Coronary artery (tissue), 2 donors: ENCODE measurements around the gene SSBP4.
"Not testable (repeated sequence)": the region's sequence is repeated elsewhere in the genome, so short reads cannot be mapped to it uniquely, and the experiment has no call there.

ENCODE experiments used
- DNase-seq: peaks from one replicate; pipeline ENCODE4 v3.0.0-alpha.2; 2017; ENCODE audit warnings: low spot score
- H3K27ac ChIP-seq, 2 donors: fragments of 200-600 bp; sonication (generic); one replicate each; pipeline ENCODE4 v1.5.1; 2016 to 2019
- H3K4me3 ChIP-seq: fragments of 200-600 bp; sonication (generic); 2 replicates; pipeline ENCODE4 v1.5.1; 2016; ENCODE audit warnings: mild to moderate bottlenecking, moderate library complexity
- TF ChIP-seq, protein P1 (sequence below): fragments of 200-600 bp; sonication (generic); IDR thresholded peaks from one replicate; pipeline ENCODE4 v1.5.1; 2019; ENCODE audit warnings: antibody characterized with exemption

Gene SSBP4

DNA sequence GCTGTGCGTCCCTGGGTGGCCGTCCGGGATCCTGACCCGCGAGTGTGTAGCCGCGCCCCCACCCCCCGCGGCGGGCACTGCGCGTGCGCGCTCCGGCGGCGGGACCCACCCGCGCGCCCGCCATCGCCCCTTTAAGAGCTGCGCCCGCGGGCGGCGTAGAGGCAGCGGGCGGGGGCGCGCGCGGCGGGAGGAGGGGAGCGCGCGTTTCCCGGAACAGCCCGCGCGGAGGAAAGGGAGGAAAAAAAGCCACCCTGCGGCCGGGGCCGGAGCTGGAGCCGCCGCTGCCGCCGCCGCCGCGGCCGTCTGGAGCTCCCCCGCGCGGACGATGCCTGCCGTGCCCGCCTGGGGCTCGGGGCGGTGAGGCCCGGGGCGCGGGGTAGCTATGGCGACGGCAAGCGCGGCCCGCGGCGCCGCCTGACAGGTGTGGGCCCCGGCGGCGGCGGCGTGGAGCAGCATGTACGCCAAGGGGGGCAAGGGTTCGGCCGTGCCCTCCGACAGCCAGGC lies at the start of gene SSBP4:
SSBP4 (plus strand) TSS at position 204 of the 504 bp plus-strand sequence; CDS start at position 455, 251 bp downstream.
- TF ChIP-seq, protein P1, sequence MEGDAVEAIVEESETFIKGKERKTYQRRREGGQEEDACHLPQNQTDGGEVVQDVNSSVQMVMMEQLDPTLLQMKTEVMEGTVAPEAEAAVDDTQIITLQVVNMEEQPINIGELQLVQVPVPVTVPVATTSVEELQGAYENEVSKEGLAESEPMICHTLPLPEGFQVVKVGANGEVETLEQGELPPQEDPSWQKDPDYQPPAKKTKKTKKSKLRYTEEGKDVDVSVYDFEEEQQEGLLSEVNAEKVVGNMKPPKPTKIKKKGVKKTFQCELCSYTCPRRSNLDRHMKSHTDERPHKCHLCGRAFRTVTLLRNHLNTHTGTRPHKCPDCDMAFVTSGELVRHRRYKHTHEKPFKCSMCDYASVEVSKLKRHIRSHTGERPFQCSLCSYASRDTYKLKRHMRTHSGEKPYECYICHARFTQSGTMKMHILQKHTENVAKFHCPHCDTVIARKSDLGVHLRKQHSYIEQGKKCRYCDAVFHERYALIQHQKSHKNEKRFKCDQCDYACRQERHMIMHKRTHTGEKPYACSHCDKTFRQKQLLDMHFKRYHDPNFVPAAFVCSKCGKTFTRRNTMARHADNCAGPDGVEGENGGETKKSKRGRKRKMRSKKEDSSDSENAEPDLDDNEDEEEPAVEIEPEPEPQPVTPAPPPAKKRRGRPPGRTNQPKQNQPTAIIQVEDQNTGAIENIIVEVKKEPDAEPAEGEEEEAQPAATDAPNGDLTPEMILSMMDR: no peak
- DNase-seq: no peak
- H3K27ac ChIP-seq: peak within 1 kb of the TSS; percentile 96 to 97
- H3K4me3 ChIP-seq: peak within 1 kb of the TSS; percentile 81

DNA sequence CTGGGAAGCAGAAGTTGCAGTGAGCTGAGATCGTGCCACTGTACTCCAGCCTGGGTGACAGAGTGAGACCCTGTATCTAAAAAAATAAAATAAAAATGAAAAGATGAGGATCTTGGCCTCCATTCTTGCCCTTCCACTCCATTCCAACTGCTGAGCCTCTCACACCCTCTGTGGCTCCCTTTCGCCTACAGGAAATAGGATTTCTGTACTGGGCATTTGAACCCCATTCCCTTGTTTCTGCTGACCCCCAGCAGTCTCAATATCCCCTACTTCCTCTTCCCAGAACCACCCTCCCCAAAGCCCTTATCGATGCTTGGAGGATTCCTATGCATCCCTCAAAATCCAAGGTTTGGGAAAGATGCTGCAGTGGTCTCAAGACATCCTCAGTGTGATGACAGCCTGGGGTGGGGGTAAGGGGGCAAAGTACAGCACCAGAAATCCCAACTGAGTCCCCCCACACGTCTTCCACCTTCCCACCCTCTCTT lies 45.7 kb upstream of the SSBP4 start:
- H3K27ac ChIP-seq: peak overlapping the region; percentile 61 to 73
- no peak for DNase-seq
- TF ChIP-seq, protein P1: no peak
- H3K4me3 ChIP-seq: no peak overlapping the region

DNA sequence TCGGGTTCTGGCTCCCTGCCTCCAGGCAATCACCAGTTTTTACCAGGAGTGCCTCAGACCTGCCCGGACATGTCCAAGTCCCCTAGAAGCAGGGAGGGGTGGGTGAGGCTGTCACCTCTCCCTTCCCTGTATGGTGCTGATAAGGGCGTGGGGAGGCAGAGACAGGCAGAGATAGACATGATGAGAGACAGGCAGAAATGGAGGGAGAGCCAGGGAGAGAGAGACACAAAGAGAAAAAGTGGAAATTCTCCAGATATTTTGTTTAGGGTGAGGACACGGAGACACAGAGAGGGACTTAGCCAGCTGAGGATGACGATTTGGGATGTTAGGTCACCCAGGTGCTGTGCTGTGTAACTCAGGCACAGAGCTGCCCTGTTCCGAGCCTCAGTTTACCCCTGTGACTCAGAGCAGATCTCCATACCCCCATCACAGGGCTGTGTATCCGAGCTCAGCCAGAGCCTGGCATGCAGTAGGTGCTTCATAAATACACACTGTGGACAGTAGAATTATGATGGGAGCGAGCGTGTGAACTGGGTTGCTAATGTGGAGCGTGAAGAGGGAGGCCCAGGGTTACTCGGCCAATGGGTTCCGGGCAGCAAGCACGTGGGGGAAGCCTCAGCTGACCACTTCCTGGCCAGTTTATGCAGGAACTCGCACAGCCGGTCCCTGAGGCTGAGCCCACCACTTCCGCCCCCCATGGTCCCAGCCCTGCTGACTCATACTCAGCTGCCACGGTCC lies 45.1 kb upstream of the SSBP4 start:
- peak; percentile 92 for DNase-seq
- Histone ChIP-seq H3K4me3 (peak overlapping the region; percentile 1), H3K27ac (peak overlapping the region; percentile 61 to 73)
- TF ChIP-seq, protein P1: no peak

DNA sequence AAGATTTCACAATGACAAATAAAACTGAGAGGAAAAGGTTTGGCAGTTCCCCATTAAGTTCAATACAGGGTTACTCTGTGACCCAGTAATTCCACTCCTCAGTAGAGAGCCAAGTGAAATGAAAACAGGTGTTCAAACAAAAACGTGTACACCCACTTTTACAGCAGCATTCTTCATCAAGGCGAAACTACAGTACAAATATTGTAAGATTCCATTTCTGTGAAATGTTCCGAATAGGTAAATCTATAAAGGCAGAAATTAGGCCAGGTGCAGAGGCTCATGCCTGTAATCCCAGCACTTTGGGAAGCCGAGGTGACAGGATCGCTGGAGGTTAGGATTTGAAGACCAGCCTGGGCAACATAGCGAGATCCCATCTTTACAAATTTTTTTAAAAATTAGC lies 42.2 kb upstream of the SSBP4 start:
- H3K4me3 ChIP-seq: no peak overlapping the region
- no peak overlapping the region for H3K27ac ChIP-seq
- TF ChIP-seq, protein P1: no peak
- DNase-seq: no peak

DNA sequence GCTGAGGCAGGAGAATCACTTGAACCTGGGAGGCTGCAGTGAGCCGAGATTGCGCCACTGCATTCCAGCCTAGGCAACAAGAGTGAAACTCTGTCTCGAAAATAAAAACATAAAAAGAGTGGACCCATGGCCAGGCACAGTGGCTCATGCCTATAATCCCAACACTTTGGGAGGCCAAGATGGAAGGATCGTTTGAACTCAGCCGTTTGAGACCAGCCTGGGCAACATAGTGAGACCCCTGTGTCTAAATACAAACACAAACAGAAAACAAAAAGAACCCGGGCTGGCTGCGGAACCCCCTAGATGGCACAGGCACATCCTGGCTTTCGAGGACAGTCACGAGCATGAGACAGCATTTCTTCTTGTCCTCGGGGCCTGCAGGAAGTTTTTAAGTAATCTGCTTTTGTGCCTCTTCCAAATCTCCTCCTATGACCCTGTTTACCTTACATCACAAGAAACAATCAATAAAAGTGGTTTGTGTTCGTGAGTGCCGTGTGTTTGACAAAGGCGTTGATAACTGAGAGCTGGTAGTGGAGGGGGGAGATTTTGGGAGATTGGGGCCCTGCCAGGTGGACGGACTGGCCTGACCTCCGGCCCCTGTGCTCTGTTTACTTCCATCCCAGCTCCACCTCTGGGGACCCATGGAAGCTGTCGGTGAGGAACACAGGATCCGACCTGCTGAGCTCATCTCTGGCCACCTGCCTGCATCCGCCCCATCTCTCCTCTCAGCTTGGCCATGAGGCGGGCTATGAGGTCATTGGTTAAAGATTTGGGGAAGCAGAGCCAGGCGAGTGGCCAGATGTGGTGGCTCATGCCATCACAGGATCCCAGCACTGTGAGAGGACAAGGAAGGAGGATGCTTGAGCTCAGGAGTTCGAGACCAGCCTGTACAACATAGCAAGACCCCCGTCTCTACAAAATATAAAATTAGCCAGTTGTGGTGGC lies 39.1 kb upstream of the SSBP4 start:
- no peak for DNase-seq
- H3K4me3 ChIP-seq: no peak overlapping the region
- TF ChIP-seq, protein P1: no peak
- peak overlapping the region; percentile 54 to 76 for H3K27ac ChIP-seq

DNA sequence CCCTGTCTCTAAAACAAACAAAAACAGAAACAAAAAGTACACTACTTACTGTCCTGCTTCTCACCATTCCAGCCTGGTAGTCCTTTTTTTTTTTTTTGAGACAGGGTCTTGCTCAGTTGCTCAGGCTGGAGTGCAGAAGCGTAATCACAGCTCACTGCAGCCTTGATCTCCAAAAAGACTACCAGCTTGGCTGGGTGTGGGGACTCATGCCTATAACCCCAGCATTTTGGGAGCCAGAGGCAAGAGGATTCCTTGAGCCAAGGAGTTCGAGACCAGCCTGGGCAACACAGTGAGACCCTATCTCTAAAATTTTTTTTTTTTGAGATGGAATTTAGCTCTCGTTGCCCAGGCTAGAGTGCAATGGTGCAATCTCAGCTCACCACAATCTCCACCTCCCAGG lies 38.4 kb upstream of the SSBP4 start:
- Histone ChIP-seq H3K27ac (peak overlapping the region in 1 of 2 donors; percentile 76), H3K4me3 (no peak overlapping the region)
- no peak for DNase-seq
- TF ChIP-seq, protein P1: no peak

DNA sequence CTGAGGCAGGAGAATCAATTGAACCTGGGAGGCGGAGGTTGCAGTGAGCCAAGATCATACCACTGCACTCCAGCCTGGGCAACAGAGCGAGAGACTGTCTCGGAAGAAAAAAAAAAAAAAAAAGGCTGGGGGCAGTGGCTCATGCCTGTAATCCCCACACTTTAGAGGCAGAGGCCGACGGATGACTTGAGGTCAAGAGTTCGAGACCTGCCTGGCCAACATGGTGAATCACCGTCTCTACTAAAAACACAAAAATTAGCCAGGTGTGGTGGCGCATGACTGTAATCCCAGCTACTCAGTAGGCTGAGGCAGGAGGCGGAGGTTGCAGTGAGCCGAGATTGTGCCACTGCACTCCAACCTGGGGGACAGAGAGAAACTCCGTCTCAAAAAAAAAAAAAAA lies 35.6 kb upstream of the SSBP4 start:
- H3K27ac ChIP-seq, H3K4me3 ChIP-seq, DNase-seq: not testable (repeated sequence)
